GM19238 (cell line): ENCODE data around the gene XRCC3.

ENCODE experiments used
- DNase-seq: peaks from one replicate; pipeline ENCODE4 v3.0.0; 2011; ENCODE audit warnings: low spot score; ENCODE audit not compliant: insufficient read length

Gene XRCC3

DNA sequence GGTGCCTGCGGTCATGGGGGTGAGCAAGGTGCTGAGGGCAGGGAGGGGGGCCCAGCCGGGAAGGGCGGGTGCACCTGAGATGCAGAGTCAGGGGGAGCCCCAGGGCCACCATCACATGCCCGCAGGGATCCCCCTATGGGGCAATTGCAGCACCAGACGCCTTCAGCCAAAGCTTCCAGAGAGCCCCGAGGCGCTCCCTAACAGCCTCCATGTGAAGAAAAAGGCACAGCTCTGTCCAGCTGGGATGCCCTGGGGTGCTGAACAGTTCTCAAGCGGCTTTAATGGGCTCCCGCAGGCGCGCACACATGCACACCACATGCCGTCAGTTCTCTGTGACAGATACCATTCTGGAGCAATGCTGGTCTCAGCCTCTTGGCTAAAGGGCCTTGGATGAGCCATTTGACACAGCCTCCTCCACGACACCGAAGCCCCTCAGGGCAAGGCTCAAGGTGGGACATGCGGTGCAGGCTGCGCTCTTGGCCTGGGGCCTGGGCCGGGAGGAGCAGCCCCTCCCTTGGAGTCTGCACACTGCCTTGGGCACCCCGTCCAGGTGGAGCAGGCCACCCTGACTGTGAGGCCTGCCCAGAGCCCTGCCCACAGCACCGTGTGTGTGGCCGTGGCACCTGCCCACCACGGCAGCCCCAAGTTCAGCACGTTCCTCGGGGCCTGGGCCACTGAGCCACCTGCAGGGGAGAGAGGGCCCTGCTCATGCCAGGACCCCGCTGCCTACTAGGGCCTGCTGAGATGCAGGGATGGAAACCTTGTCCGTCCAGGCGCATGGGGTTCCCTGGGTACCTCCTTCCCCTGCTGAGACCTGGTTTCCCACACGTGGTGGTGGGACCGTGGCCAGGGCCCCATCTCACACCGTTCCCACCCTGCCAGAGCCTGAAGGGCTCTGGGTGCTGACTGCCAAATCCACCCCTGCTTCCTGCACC lies 7.7 kb downstream of the XRCC3 start:
- no peak for DNase-seq

DNA sequence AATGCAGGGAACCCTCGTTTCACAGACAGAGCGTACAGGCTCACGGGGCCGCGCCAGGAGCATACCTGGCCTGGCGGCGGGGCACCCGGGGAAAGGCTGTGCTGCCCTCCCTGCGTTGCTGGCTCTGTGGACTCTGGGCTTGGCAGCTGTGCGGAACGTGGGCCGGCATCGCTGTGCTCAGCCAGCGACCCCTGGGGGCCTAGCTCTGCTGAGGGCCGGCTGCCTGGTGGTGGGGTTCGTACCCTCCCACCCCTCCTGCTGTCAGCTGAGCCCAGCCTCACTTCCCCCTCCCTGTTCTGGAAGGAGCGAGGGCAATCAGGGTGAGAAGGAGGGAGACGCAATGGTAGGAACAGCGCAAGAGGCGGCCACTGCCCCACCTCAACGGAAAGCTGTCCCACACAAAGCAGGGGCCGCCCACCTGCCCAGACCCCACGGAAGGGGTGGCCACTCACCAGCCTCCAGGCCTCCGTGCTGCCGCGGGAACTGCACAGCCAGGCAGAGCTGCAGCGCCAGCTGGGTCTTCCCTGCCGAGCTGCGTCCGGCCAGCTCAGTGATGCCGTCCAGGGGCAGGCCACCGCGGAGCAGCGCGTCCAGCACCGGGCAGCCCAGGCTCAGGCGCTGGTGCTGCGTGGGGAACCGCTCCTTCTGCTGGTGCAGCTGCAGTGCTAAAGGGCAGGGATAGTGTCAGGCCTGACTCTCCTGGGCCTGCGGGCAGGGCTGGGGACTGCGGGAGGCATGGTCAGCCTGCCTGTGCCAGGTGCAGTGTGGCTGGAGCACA lies 8.5 kb downstream of the XRCC3 start:
- DNase-seq, result no peak

DNA sequence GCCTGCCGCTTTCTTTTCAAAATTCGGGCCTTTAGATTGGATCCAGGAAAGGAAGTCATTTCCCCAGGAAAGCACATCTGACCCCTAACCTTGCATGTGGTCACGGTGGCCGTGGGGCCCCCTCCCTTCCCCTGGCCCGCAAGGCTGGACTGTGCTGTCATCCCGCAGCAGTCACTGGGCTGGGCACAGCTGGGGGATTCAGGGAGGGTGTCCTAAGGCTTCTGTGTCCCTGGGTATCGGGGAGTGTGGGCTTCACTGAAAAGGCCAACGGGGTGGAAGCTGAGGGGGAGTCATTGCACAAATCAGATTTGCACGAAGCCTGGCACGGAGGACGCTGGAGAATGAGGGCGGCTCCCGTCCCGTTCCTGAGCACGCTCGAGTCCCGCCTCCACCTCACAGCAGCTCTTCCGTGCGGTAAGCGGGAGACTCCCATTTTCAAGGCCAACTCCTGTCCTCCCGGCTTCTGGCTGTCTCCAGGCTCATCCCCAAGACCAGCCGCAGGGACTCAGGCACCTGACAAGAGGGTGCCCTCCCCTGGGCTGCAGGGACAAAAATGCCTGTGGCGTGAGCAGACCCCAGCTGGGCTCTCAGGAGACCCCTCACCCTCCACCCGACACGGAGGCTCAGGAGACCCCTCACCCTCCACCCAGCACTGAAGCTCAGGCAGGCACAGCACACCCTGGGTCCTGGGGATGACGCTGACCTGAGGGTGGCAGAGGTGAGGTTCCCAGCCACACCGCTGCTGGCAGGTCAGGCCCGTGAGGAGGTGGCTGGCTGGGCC lies 9.6 kb downstream of the XRCC3 start:
- no peak for DNase-seq

DNA sequence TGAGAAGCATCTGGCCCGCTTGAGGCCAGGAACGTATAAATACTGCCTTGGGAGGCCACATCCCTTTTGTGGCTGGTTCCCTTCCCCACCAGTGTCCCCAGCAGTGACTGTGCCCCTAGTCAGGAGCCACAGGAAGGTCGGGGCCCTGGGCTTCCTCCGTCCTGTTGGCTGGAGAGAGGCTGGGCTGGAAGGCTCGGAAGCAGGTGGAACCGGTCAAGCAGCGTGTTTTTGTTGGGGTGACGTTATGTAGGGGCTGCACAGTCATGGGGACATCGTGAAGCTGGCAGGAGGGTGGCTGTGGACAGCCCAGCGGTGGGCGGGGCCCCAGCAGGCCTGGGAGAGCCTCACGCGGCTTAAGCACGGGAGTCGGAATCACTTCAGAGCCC lies 10.1 kb downstream of the XRCC3 start:
- no peak for DNase-seq

DNA sequence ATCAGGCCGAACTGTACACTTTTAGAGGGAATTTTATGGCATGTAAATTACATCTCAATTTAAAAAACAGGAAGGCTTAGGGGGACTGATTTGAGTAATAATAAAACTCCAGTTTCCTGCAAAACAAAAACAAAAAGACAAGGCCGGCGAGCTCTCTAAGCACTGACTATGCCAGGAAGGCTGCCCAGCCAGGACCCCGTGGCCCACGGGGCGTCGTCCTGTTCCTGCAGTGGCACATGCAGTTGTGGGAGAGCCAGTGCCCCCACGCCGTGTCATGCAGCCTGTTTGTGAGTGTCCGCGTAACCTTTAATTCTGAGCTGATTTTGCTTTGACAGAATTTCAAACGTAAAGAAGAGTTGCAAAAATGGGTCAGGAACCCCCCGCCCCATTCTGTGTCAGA lies 10.5 kb downstream of the XRCC3 start:
- DNase-seq, result no peak

DNA sequence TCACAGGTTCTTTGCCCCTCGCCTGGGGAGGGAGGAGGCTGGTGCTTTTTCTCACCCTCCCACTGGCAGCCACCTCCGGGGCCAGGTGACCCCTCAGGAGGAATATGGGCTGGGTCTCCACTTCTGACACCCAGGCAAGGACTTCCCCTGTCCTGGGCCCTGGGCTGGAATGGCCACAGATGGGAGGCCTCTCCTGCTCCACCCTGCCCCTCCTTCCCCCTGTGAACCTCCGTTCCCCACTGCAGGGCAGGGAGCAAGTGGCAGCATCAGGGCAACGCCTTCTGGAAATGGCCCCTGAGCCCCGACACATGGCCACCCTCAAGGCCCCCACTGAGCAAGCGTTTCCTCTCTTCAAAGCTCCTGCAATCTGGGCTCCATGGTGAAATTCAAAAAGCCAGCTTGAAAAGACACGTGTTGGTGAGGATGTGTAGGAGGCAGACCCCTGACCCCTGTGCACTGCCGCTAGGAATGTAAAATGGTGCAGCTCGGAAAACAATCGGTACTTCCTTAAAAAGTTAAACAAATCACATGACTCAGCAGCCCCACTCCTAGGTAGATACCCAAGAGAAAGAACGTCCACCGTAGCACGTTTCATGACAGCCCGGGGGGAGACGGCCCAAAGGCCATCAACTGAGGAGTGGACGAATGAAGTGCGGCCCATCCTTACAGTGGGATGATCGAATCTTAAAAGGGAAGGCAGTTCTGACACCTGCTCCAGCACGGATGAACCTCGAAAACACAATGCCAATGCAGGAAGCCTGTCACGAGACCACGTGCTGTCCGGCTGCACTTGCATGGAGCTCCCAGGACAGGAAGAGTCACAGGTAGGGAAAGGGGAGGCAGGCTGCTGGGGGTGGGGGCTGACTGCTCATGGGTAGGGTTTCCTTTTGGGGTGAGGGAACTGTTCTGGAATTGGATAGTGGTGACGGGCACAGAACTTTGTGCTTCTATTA lies 11.5 kb downstream of the XRCC3 start:
- DNase-seq, result no peak

DNA sequence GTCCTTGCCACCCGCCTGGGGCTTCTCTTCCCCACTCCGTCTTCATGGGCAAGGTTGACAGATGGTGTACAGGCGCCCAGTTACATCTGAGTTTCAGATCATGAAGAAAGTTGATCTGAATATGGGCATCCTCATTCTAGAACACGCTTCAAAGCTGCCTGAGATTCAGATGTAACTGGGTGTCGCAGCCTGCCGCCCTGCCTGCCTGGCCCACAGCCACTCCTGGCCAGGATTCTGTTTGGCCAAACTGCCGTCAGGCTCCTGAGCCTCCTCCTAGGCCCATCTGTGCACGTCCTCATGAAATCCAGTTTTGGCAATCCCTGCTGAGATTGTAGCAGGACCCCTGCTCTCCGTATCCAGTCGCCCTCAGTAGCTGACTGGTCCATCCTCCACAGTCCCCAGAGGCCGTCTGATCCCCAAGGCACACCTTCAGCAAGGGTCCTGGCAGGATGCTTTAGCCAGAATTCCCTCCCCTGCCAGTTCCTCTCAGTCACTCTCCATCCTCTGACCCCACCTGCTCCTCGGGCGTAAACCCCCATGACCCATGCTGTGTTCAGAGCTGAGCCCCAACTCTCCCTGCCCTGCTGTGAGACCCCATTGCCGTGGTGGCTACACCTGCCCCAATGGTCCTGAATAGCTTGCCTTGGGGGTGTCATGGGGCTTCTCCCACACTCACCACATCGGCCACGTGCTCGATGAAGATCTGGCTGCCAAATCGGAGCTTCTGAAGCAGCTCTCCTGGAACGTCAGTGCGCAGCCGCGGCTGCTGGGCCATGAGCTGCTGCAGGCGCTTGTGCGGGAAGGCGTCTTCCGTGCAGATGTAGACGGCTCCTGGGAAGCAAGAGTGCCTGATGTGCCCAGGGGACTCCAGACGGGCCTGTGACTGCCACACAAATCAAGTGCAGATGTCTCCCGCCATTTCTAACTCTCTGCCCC lies 12.5 kb downstream of the XRCC3 start:
- no peak for DNase-seq

DNA sequence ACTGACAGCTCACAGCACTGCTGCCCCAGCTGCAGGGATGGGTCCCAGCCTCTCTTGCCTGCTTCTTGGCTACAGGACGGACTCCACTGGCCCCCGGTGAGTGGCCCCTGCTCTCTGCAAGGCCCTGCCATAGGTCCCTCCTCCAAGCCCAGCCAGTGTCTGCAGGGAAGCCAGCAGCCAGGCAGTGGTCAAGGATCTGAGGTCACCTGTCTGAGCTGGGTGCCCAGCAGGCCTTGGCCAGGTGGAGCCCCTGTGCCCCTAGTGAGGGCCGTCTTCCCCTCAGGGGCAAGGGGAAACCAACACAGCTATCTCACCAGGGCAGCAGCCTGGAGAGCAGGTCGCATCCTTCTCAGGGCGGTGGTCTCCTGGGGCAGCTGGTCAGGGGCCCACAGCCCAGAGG lies 13.2 kb downstream of the XRCC3 start:
- no peak for DNase-seq

DNA sequence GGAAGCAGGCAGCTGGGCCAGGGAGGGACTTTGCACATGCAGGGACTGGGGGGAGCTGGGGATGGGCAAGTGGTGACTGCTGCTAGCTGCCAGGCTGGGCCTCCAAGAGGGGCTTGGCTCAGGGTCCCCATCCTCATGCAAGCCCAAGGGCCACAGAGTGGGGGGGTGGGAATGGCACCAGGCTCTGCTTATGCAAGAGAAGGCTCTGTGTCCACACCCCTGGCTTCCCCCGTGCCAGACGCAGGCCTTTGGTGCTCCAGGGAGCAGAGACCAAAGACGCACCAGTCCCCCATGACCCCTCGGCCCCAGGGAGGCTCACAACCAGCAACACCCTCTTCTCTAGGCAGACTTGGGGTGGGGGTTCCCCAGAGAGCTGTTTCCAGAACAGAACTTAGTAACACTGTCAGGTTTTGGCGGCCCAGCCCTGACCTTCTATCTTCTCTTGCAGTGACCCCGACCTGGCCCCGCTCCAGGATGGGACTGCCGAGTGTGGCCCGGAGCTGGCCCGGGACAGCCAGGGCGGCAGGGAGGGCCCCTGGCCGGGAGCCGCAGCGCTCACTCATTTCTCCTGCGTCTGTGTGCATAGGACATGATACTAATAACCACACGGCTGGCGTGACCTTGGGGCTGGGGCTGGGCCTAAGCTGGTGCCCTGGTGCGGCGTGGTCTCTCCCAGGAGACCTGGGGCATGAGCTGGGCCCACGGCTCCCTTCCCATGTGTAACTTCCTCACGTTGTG lies 14.3 kb downstream of the XRCC3 start:
- DNase-seq, result no peak

DNA sequence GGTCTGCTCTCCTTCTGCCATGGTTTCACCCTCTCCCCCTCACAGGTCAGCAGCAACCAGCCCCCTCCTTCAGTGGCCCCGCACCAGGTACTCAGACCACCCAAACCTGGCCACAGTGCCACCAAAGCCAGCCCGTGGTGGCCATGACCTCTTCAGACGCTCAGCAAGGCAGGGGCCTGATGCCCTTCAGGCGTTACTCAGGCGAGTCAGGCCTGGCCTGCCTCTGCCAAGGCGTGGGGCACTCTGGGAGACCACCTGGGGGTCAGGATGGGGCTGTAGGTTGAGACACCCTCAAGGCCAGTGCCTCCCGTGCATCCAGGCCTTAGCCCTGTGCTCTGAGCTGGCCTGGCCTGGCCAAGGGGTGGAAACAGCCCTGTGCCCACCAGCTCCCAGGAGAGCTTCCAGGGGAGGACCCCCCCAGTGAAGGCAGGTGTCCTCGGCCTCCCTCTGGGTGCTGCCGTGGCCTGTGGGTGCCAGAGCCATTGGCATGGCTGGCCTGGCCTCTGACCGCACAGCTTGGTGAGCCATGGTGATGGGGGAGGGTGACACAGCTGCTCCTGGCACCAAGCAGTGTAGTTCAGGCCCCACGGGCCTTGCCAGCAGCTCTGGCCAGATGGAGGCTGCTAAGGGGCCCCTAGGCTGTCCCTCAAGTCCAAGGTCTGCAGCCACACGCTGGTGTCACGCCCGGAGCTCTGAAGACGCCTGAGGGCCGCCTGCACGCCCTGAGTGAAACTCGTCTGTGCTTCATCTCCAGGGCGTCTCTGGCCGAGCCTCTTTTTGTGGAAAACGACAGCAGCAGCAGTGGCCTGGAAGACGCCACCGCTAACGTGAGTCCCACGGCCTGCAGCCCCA lies 15.1 kb downstream of the XRCC3 start:
- no peak for DNase-seq

DNA sequence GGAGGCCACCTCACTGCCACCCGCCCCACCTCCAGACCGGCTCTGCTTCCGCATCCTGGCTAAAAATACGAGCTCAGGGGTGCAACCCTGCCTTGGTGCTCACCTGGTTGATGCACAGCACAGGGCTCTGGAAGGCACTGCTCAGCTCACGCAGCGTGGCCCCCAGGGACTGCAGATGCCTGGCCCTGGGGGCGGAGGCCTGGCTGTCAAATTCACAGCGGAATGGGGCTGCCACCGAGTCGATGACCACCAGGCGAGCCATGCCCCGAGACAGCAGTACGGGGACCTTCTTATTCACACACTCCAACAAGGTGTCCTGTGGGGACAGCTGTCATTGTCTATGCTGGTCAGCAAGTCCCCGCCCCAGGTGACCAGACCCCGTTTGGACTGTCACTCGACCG lies 16.0 kb downstream of the XRCC3 start:
- DNase-seq, result no peak

DNA sequence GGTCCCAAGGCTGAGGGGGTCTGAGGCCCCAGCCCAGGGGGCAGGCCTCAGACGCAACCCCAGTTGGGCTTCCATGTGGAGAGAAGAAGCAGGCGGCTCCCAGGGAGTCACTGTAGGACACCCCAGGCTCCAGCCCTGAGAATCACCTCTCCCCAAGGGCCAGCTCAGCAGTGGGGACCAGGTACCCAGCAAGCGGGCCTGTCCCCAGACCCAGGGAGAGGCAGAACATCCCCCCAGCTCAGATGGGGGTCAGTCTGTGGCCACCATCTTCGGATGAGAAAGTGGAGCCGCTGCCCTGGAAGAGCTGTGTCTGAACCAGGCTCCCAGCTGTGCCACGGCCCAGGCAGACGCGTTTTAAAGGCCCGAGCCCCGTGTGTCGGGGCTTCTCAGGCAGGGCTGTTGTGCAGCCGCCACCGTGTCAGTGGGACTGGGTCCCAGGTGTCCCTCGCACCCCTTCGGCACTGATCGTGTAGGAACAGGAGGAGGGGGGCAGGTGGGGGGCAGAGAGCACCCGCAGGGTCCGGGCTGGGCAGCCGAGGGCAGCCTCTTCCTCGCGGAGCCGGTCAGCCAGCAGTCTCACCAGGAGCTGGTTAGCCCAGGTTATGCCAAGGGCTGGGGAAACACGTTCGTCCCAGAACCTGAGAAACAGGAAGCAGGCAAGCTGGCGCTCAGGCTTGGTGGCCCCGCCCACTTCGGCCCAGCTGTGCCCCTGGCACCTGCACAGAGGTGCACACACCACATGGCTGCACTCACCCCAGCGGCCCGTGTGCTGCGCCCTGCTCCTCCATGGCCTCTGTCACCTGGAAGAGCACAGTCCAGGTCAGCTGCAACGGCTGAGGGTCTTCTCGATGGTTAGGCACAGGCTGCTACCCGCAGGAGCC lies 16.6 kb downstream of the XRCC3 start:
- DNase-seq, result no peak

DNA sequence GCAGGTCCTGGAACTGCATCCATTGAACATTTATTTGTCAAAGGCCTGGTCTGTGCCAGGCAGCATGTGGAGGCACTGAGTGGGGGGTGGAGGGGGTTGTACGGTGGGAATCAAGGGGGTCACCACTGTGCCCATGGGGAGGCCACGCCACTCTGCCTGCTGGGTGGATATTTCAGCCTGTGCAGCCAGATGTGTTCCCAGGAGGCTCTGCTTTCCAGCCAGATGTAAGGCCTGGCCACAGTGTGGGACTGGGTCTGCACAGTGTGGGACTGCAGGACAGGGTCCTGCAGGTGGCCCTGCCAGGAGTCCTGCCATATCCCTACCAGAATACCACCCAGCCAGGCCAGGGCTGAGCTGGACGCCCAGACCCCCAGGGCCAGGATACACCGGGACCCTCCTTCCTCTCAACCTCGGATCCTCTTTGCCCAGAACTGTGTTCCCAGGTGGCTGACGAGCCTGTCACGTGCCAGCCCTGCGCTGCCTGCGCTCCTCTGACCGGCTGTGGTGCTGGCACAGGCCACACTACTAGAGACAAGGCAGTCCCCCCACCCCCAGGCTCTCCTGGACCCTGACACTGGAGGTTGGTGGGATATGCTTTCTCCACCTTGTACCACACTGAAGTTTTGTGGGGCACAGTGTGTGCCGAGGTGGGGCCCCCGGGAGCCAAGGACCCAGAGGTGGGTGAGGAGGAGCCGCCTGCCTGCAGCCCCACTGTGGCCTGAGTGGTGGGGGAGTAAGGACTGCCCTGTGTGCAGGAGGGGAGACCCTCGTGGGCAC lies 17.5 kb downstream of the XRCC3 start:
- no peak for DNase-seq

DNA sequence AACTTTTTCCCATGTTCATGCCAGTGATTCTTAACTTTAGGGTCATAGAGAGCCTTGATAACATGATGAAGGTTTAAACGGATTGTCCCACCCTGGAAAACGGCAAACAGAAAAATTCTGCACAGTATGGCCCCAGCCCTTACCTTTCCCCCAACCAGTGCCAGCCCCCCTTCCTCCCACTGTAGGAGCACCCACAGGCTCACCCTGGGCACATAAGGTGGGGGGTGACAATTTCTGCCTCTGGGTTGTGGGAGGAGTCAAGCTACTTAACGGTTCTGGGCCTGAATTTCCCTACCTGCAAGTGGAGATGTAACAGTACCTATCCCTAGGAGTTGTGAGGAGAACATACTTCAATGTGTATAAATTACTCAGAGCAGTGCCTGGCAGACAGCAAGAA lies 18.0 kb downstream of the XRCC3 start:
- DNase-seq, result no peak

DNA sequence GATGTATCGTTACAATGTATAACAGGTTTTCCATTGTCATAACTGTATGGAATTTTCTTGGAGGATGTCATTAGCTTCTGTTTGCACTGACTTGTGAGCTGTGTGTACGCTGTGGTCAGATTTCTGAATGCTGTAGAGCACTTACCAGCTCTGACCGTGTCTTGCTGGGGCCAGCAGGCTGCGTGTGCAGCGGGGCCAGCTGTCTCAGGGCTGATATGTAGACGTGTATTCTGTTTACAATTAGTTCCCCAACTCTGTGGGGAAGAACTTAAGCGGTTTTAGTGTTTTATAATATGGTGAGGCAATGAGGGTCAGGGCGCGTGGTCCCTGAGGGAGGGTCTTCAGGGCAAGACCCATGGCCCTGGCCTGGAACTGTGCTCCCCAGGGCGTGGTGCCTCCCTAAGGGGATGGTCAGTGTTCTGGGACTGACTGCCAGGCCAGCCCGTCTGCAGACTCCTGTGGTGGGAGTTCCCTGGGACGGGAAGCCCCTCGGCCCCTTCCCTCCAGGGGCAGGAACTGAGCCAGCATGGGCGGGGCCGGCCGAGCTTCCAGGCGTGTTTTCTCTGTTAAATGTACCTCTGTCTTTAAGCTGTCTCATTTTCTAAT lies 18.7 kb downstream of the XRCC3 start:
- DNase-seq, result no peak

DNA sequence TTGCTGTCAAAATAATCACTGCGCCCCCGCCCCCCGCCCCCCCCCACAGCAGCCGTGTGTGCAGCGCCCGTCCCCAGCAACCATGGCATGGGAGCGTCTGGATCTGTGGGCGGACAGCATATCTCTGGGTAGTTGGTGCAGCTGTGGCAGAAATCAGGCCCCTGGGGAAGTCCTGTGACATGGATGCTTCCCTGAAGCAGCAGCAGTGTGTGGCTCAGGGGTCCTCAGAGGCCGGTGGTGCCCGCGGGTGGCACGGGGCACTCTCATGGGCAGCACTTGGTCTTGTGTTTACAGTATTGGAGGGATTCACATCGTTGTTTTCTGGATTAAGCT lies 19.2 kb downstream of the XRCC3 start:
- DNase-seq, result no peak
